Epithelial cell of proximal tubule (primary cell): ENCODE results near the gene NFS1. TPM values are rescaled to one million over a fixed set of nuclear protein-coding genes. Genes with fewer than 3 reads are reported as not detected.

ENCODE experiments used
- DNase-seq: peaks from one replicate; pipeline ENCODE4 v3.0.0-alpha.2; 2011; ENCODE audit warnings: low read depth
- H3K4me3 ChIP-seq: 2 replicates; pipeline ENCODE4 v1.5.1; 2011; ENCODE audit warnings: low read depth, mild to moderate bottlenecking, low read length
- CTCF ChIP-seq: conservative IDR thresholded peaks from 2 replicates; pipeline ENCODE4 v1.5.1; 2012; ENCODE audit warnings: low read depth, mild to moderate bottlenecking, low read length
- total RNA-seq: library from RNA; depleted of rRNA; stranded (reverse); fragments of >200 nt; gene quantifications from 2 replicates; pipeline ENCODE4 v1.2.3, GENCODE V29; 2015

The NFS1 gene
- total RNA-seq, 1 donor from 2014 or later, result 10.3 TPM

DNA sequence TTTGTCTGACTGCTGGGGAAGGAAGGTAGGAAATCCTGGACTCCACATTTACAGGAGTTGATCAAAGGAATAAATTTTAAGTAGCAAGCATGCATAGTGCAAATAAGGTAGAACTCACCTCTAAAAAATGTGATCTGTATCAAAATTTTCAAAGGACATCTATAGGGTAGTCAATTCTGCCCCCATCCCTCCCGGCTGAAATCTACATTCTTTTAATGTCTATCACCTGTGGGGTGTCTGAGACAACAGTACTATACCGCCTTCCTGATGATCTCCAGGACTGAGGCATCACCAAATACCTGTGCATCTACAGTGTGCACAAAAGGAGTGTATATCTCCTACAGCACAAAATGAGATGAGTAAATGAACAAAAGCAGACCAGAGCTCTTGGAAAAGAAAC, 54.3 kb downstream of the NFS1 start:
- no peak overlapping the region for H3K4me3 ChIP-seq
- no peak for TF ChIP-seq CTCF
- DNase-seq, result no peak

DNA sequence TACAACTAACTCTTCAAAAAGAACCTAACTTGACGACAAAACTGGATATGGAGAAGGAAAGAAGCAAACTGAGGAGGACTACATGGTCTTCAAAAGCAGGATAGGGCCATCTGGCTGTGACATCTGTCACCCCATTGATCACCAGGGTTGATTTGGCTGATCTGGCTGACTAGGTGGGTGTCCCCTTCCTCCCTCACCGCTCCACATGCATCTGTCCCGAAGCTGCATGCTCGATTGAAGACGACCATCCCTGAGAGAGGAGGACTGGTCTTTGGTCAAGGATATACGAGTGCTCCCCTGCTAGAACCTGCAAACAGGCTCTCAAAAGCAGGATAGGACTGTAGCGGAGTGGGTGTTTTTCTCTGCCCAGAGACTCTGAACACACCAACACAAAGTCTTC, 56.1 kb downstream of the NFS1 start:
- no peak overlapping the region for H3K4me3 ChIP-seq
- DNase-seq, result no peak

DNA sequence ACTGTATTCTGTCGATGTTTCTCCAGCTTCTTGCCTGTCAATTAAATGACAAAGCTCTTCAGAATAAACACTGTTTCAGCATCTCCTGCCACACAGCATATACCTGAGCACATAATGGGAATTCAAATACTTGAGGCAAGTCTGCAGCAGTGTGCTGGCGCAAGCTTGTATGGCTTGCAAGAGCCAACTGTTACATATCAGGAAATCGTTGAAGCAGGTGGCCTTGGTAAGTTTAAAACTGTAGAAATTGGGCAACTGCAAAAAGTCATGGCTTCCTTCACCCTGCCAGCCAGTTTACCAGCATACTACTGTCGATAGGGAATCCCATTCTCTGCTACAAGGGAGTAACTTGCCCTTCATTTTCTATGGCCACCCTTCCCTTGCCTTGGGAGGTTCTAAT, 57.4 kb downstream of the NFS1 start:
- no peak overlapping the region for H3K4me3 ChIP-seq
- no peak for DNase-seq
- no peak for TF ChIP-seq CTCF

More for the DNA sequence above, 56.1 kb downstream of the NFS1 start:
- TF ChIP-seq CTCF, result no peak

GRCh38 chr20:35640724-35641123, 58.4 kb downstream of the NFS1 start:
- TF ChIP-seq CTCF, result no peak
- no peak overlapping the region for H3K4me3 ChIP-seq
- no peak for DNase-seq

DNA sequence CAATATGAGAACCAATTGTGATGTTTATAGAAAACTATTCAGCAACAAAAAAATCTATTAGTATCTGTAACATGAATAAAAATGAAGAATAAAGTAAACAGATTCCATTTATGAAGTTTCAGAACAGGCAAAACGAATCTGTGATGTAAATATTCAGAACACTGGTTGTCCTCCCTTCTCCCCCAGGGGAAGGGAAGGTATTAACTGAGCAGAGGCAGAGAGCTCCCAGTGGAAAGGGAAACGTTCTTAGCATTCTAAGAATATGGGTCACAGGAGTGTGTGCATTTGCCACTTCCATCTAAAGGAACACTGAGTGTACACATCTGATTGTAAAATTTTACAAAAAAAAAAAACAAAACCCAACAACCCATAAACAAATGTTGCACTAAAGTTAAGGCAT, 60.4 kb downstream of the NFS1 start:
- H3K4me3 ChIP-seq, result no peak overlapping the region
- no peak for DNase-seq
- TF ChIP-seq CTCF, result no peak

DNA sequence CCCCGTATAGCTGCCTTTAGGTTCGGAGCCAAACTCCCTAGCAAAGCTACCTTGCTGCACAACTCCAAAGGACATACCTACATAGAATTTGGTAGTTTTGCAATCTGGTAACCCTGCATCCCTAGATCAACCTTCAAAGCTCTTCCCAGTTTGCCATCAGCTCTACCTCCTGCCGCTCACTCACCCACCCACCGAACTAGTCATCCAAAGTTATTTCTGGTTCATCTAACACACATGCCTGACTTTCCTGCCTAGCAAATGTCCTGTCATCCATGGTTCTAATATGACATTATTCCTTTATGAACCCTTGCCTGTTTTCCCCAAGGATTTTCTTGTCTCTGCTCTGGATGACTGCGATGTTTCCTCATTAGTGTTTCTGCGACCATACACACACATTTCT, 61.9 kb downstream of the NFS1 start:
- DNase-seq, result no peak
- TF ChIP-seq CTCF, result no peak
- H3K4me3 ChIP-seq, result no peak overlapping the region

GRCh38 chr20:35636095-35636494, 63.1 kb downstream of the NFS1 start:
- no peak overlapping the region for H3K4me3 ChIP-seq
- no peak for TF ChIP-seq CTCF
- no peak for DNase-seq
